ENCODE data around the gene CR1. TPM values are rescaled to one million over a fixed set of nuclear protein-coding genes. Genes with fewer than 3 reads are reported as not detected.

The CR1 gene
- total RNA-seq, 1 experiment from 2014 or later, result 0.07 TPM

GRCh38 chr1:207649210-207649753, 153.3 kb downstream of the CR1 start:
- CTCF ChIA-PET, result no interaction called here
- Histone ChIP-seq H3K9ac (ENCODE audit: low read length) (no peak overlapping the region), H3K9me3 (ENCODE audit: control insufficient read depth in 1 of 2, insufficient read depth in 1 of 2, low read depth in 1 of 2, low read length in 2 of 2) (no peaks in the 10 kb centered on the region), H3K36me3 (ENCODE audit: control insufficient read depth in 1 of 2, insufficient read depth in 2 of 2, low read length in 2 of 2) (no peaks in the 10 kb centered on the region), H3K4me3 (replicated peaks in 1 of 2; ENCODE audit: low read depth in 1 of 2, low read length in 2 of 2) (no peak overlapping the region), H2AFZ (ENCODE audit: low read depth, low read length, poor library complexity, severe bottlenecking) (no peak overlapping the region), H3K27me3 (ENCODE audit: insufficient read depth, low read length) (no peaks in the 10 kb centered on the region), H3K9me2 (ENCODE audit: insufficient read depth) (no peaks in the 10 kb centered on the region), H3K27ac (ENCODE audit: low read depth, low read length) (no peak overlapping the region), H4K20me1 (ENCODE audit: insufficient read depth) (no peaks in the 10 kb centered on the region), H3K4me1 (ENCODE audit: control insufficient read depth in 1 of 2, insufficient read depth in 2 of 2, low read length in 2 of 2) (no peaks in the 10 kb centered on the region), H3K4me2 (ENCODE audit: low read length) (no peak overlapping the region), H3K79me2 (ENCODE audit: insufficient read depth, low read length) (no peaks in the 10 kb centered on the region)
- TF ChIP-seq CEBPB (IDR thresholded peaks at IDR 0.05; ENCODE audit: low read depth) (no peak), TCF7L2 (IDR thresholded peaks at IDR 0.05; ENCODE audit: borderline replicate concordance, extremely low read depth, insufficient read depth, insufficient read length) (no peak)
- no peak for ATAC-seq
- RAD21 ChIA-PET (ENCODE audit: low non-redundant PET in 1 of 2, low total read pairs in 2 of 2, uncharacterized antibody in 2 of 2, unreplicated experiment in 2 of 2), result no interaction called here
- intact Hi-C loops (cut with micrococcal nuclease), result no loop called here
- POLR2A ChIA-PET, result no interaction called here
- BruUV-seq (replicated peaks), result no TSS peak
- DNase-seq (ENCODE audit: low read depth, low spot score), result no peak

- ATAC-seq, result no peak
- TF ChIP-seq ZBTB33 (IDR thresholded peaks at IDR 0.05; ENCODE audit: extremely low read depth, insufficient replicate concordance, low read length) (no peak), REST (IDR thresholded peaks at IDR 0.05; ENCODE audit: low read depth) (no peak), EZH2phosphoT487 (IDR thresholded peaks at IDR 0.05; ENCODE audit: borderline replicate concordance) (no peak), EZH2 (IDR thresholded peaks at IDR 0.05) (no peak), SRF (IDR thresholded peaks at IDR 0.05; ENCODE audit: low read depth) (no peak), ZFX (IDR thresholded peaks at IDR 0.05) (no peak), MAX (IDR thresholded peaks at IDR 0.05) (no peak), ELF1 (IDR thresholded peaks at IDR 0.05; ENCODE audit: borderline replicate concordance, low read depth) (no peak), CBX3 (IDR thresholded peaks at IDR 0.05; ENCODE audit: low read depth) (no peak), FOSL1 (IDR thresholded peaks at IDR 0.05; ENCODE audit: low read depth) (no peak), ATF3 (IDR thresholded peaks at IDR 0.05) (no peak)
These were observed 154.1 kb downstream of the CR1 start for GRCh38 chr1:207649865-207650580.

More at GRCh38 chr1:207649865-207650580, 154.1 kb downstream of the CR1 start:
- H3K9ac ChIP-seq (ENCODE audit: low read length), result no peak overlapping the region
- no peak overlapping the region for H3K27ac ChIP-seq (ENCODE audit: low read depth, low read length)
- DNase-seq (ENCODE audit: low read depth, low spot score), result no peak
- H3K36me3 ChIP-seq (ENCODE audit: control insufficient read depth in 1 of 2, insufficient read depth in 2 of 2, low read length in 2 of 2), result no peaks in the 10 kb centered on the region
- H3K4me2 ChIP-seq (ENCODE audit: low read length), result no peak overlapping the region
- no peaks in the 10 kb centered on the region for H3K79me2 ChIP-seq (ENCODE audit: insufficient read depth, low read length)
- H3K9me2 ChIP-seq (ENCODE audit: insufficient read depth), result no peaks in the 10 kb centered on the region
- ChIA-PET CTCF (no interaction called here), POLR2A (no interaction called here), RAD21 (ENCODE audit: low non-redundant PET in 1 of 2, low total read pairs in 2 of 2, uncharacterized antibody in 2 of 2, unreplicated experiment in 2 of 2) (no interaction called here)
- no peaks in the 10 kb centered on the region for H3K9me3 ChIP-seq (ENCODE audit: control insufficient read depth in 1 of 2, insufficient read depth in 1 of 2, low read depth in 1 of 2, low read length in 2 of 2)
- no peak overlapping the region for H2AFZ ChIP-seq (ENCODE audit: low read depth, low read length, poor library complexity, severe bottlenecking)
- intact Hi-C loops (cut with micrococcal nuclease), result no loop called here
- no TSS peak for BruUV-seq (replicated peaks)
- H3K4me1 ChIP-seq (ENCODE audit: control insufficient read depth in 1 of 2, insufficient read depth in 2 of 2, low read length in 2 of 2), result no peaks in the 10 kb centered on the region
- H3K4me3 ChIP-seq (replicated peaks in 1 of 2; ENCODE audit: low read depth in 1 of 2, low read length in 2 of 2), result no peak overlapping the region
- no peaks in the 10 kb centered on the region for H4K20me1 ChIP-seq (ENCODE audit: insufficient read depth)
- H3K27me3 ChIP-seq (ENCODE audit: insufficient read depth, low read length), result no peaks in the 10 kb centered on the region

All from HCT116 (cell line).